Measurements from ENCODE around the gene PLEK2. TPM values are rescaled to one million over a fixed set of nuclear protein-coding genes. Genes with fewer than 3 reads are reported as not detected.

The PLEK2 gene
- total RNA-seq, 1 experiment from 2014 or later = not detected

- DNase-seq (ENCODE audit: low read depth) = no peak
Measured at GRCh38 chr14:67405771-67406170, 6.2 kb downstream of the PLEK2 start.

DNA sequence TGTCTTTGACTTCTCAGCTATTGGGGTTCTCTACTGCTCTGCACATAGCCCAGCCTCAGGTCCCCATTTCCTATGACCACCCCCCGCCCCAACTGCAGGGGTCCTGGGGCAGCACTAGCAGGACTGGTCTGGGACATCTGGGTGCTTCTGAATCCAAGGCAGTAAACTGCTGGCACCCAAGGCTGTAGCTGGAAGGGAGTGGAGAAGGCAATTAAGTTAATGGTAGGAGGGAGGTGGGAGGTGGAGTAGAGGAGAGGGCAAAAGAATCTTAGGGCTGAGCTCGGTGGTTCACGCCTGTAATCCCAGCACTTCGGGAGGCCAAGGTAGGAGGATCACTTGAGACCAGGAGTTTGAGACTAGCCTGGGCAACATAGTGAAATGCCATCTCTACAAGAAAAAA lies 11.5 kb downstream of the PLEK2 start:
- DNase-seq (ENCODE audit: low read depth) = no peak

GRCh38 chr14:67397536-67397935 lies 14.4 kb downstream of the PLEK2 start:
- DNase-seq (ENCODE audit: low read depth) = no peak

DNA sequence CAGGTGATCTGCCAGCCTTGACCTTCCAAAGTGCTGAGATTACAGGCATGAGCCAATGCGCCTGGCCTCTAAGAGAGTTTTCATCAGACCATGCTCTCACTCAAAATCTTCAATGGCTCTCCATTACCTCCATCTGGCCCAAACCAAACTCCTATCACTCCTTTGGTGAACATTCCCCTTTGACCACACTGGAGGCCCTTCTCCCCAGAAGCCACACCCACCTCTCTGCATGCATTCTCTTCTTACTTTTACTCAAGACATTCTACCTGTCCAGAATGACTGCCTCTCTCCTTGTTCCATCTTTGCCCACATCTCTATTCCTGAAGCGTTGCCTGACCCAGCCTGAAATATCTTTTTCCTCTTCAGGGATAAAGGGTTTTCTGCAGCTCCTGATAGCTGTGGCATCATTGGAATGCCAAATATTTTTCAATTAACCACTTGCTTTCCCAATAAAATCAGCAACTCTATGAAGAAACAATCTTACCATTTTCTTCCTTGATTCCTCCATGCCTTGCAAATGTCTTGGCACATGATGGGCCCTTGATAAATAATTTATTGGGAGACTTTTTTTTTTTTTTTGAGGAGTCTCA lies 15.5 kb downstream of the PLEK2 start:
- peak; percentile 67 for DNase-seq (ENCODE audit: low read depth)

GRCh38 chr14:67395876-67396189 lies 16.1 kb downstream of the PLEK2 start:
- peak; percentile 69 for DNase-seq (ENCODE audit: low read depth)

- no peak for DNase-seq (ENCODE audit: low read depth)
Measured at GRCh38 chr14:67395086-67395875, 16.7 kb downstream of the PLEK2 start.

GRCh38 chr14:67393689-67394088 lies 18.3 kb downstream of the PLEK2 start:
- DNase-seq (ENCODE audit: low read depth) = peak; percentile 68

DNA sequence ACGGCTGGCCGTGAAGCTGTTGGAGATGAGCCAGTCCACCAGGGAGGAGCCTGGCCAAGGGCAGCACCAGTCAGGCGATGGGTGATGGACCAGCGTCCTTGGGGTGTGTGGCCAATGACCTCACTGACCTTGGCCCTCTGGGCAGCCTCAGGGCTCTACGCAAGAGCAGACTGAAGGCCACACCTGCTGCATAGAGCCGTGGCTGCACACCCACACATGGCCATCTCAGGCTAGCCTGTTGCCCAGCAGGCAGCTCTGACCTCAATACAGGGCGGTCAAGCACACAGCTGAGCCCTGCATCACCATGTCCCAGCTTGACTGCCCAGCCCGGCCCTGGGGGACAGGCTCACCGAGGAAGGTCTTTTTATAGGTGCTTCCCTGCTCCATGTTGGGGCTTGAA lies 19.2 kb downstream of the PLEK2 start:
- DNase-seq (ENCODE audit: low read depth) = no peak

GRCh38 chr14:67392123-67392522 lies 19.8 kb downstream of the PLEK2 start:
- DNase-seq (ENCODE audit: low read depth) = no peak

DNA sequence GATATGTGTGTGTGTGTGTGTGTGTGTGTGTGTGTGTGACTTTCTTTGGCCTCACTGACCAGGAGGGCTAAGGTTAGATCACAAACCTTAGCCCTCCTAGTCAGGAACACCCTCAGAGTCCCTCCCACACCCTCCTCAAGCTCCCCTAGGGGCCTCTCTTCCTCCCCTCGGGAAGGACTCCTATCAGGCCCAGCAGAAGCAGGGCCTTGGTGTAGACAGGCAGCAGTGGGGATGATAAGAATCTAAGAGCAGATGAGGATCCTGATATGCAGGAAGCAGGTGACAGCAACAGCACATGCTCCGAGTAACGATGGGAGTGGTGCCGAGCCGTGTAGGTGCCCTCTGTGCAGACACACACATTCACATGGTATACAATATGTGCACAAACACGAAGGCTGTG lies 20.7 kb downstream of the PLEK2 start:
- no peak for DNase-seq (ENCODE audit: low read depth)

DNA sequence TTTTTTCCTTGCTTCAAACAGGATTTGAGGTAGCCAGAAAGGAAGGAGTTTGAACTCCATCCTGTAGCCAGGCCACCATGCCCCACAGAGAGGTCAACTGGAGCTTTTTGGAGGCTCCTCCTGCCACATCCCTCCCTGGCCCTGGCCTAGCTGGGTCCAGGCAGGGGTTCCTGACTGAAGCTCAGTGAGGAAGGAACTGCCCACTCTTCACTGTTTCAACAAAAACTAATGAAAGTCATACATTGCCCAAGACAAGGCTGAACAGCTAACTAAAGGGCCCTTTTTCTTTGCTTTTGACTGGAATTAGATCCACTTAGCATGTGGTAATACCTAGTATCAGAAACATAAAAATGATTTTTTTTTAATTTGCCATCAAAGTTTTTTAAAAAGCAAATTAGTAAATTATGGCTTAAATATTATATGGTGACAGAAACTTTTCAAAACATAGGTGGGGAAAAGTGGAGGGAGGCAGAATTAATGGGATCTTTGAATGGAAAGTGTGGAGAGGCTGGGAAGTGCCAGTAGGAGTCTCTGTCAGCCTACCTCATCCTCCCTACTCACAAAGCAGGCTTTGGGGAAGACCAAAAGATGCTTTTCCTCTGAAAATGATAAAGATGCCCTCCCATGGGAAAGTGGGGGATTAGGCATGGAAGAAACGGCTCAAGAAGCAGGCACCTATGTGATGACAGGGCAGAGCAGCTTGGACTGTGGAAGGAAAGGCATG lies 22.0 kb downstream of the PLEK2 start:
- DNase-seq (ENCODE audit: low read depth) = no peak

- DNase-seq (ENCODE audit: low read depth) = no peak
Measured at GRCh38 chr14:67389275-67389674, 22.7 kb downstream of the PLEK2 start.

- peak; percentile 54 for DNase-seq (ENCODE audit: low read depth)
Measured at GRCh38 chr14:67387195-67387594, 24.8 kb downstream of the PLEK2 start.

- no peak for DNase-seq (ENCODE audit: low read depth)
Measured at GRCh38 chr14:67385618-67386017, 26.3 kb downstream of the PLEK2 start.

GRCh38 chr14:67385120-67385519 lies 26.8 kb downstream of the PLEK2 start:
- DNase-seq (ENCODE audit: low read depth) = no peak

GRCh38 chr14:67377916-67378315 lies 34.0 kb downstream of the PLEK2 start:
- DNase-seq (ENCODE audit: low read depth) = no peak

DNA sequence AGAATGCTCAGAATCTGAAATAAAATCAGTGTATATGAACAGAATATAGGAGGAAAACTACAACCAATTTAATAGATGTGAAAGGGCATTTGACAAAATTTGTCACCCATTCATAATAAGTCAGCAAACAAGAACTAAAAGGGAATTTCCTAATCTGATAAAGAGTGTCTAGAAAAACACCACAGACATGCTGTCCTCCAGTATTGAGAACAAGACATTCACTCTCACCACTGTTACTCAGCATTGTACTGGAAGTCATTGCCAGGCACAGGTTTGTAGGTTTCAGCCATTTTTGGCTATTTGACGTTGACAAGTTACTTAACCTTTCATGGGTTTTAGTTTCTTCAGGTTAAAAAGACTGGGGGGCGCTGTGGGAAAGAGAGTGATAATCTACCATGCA lies 38.6 kb downstream of the PLEK2 start:
- DNase-seq (ENCODE audit: low read depth) = no peak

GRCh38 chr14:67372833-67373232 lies 39.1 kb downstream of the PLEK2 start:
- no peak for DNase-seq (ENCODE audit: low read depth)

DNA sequence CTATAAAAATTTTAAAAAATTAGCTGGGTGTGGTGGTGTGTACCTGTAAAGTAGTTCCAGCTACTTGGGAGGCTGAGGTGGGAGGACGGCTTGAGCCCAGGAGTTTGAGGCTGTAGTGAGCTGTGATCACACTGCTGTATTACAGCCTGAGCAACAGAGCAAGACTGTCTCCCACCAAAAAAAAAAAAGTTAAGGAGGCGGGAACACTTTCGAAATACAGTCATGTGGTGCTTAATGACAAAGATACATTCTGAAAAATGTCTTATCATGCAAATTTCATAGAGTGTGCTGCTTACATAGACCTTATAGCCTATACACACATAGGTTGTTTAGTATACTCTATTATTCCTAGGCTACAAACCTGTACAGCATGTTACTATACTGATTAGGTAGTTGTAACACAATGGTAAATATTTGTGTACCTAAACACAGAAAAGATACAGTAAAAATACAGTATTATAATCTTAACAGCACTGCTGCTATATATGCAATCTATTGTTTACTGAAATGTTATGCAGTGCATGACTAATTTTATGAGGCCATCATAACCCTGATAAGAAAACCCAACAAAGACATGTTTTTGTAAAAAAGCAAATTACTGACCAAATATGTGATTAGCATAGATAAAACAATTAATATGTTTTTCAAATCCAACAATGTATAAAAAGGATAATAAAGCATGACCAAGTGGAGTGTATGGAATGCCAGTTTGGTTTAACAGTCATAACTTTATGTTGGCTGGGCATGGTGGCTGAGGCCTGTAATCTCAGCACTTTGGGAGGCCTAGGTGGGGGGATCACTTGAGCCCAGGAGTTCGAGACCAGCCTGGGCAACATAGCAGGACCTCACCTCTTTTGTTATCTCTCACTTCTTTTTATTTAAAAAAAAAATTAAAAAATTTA lies 40.5 kb downstream of the PLEK2 start:
- DNase-seq (ENCODE audit: low read depth) = peak; percentile 26

GRCh38 chr14:67370830-67371229 lies 41.1 kb downstream of the PLEK2 start:
- peak; percentile 83 for DNase-seq (ENCODE audit: low read depth)

- no peak for DNase-seq (ENCODE audit: low read depth)
Measured at GRCh38 chr14:67365476-67365875, 46.5 kb downstream of the PLEK2 start.
